GM23338 (cell line): ENCODE measurements around the gene COTL1. TPM values are rescaled to one million over a fixed set of nuclear protein-coding genes. Genes with fewer than 3 reads are reported as not detected.

ENCODE experiments used
- ATAC-seq: fragments of 200-7000 bp; cut with Tn5 transposase; 3 replicates; pipeline ENCODE4 v1.9.1; 2020
- DNase-seq: peaks from one replicate; pipeline ENCODE4 v3.0.0-alpha.2; 2015; ENCODE audit warnings: low spot score
- H2AFZ ChIP-seq: fragments of 200-600 bp; sonication (generic); 2 replicates; pipeline ENCODE4 v1.8.0; 2016; ENCODE audit warnings: antibody characterized with exemption, mild to moderate bottlenecking, moderate library complexity
- H3F3A ChIP-seq: fragments of 200-600 bp; sonication (generic); replicated peaks from 2 replicates; pipeline ENCODE4 v1.8.0; 2017; ENCODE audit warnings: antibody characterized with exemption, mixed run types, low read depth
- H3K27ac ChIP-seq: fragments of 200-600 bp; sonication (generic); 2 replicates; pipeline ENCODE4 v1.6.1; 2016; ENCODE audit warnings: low read depth
- H3K27me3 ChIP-seq: fragments of 200-600 bp; sonication (generic); 2 replicates; pipeline ENCODE4 v1.8.0; 2016; ENCODE audit warnings: mild to moderate bottlenecking, mixed run types, moderate library complexity; ENCODE audit not compliant: insufficient read depth
- H3K36me3 ChIP-seq: fragments of 200-600 bp; sonication (generic); 2 replicates; pipeline ENCODE4 v1.8.0; 2016; ENCODE audit warnings: mild to moderate bottlenecking; ENCODE audit not compliant: insufficient read depth
- H3K4me1 ChIP-seq: fragments of 200-600 bp; sonication (generic); 2 replicates; pipeline ENCODE4 v1.8.0; 2016; ENCODE audit warnings: mild to moderate bottlenecking, moderate library complexity; ENCODE audit not compliant: insufficient read depth
- H3K4me2 ChIP-seq: fragments of 200-600 bp; sonication (generic); 2 replicates; pipeline ENCODE4 v1.7.1; 2017; ENCODE audit warnings: mixed run types
- H3K4me3 ChIP-seq: fragments of 200-600 bp; sonication (generic); 2 replicates; pipeline ENCODE4 v1.6.1; 2016; ENCODE audit warnings: mixed run types
- H3K79me2 ChIP-seq: fragments of 200-600 bp; sonication (generic); replicated peaks from 2 replicates; pipeline ENCODE4 v1.8.0; 2017; ENCODE audit warnings: mild to moderate bottlenecking; ENCODE audit not compliant: insufficient read depth
- H3K9me2 ChIP-seq: fragments of 200-600 bp; sonication (generic); 2 replicates; pipeline ENCODE4 v1.8.0; 2017; ENCODE audit not compliant: insufficient read depth
- H4K20me1 ChIP-seq: fragments of 200-600 bp; sonication (generic); replicated peaks from 2 replicates; pipeline ENCODE4 v1.8.0; 2017; ENCODE audit warnings: mild to moderate bottlenecking; ENCODE audit not compliant: insufficient read depth
- H3K27ac Mint-ChIP-seq: 2 replicates; pipeline ENCODE4 v1.8.0; 2020; ENCODE audit warnings: inconsistent platforms, mild to moderate bottlenecking, moderate library complexity, mixed read lengths
- H3K27me3 Mint-ChIP-seq: 3 replicates; pipeline ENCODE4 v1.8.0; 2022; ENCODE audit warnings: low read depth, mild to moderate bottlenecking, moderate library complexity, mixed read lengths, inconsistent platforms; ENCODE audit not compliant: insufficient read depth, poor library complexity
- H3K36me3 Mint-ChIP-seq: 3 replicates; pipeline ENCODE4 v1.8.0; 2021; ENCODE audit warnings: low read depth, mild to moderate bottlenecking, inconsistent platforms, moderate library complexity, mixed read lengths
- H3K4me1 Mint-ChIP-seq: 3 replicates; pipeline ENCODE4 v1.8.0; 2020; ENCODE audit warnings: mild to moderate bottlenecking, inconsistent platforms, mixed read lengths
- H3K4me3 Mint-ChIP-seq: 3 replicates; pipeline ENCODE4 v1.8.0; 2021; ENCODE audit warnings: moderate library complexity, mild to moderate bottlenecking, inconsistent platforms, mixed read lengths
- H3K9me3 Mint-ChIP-seq: 3 replicates; pipeline ENCODE4 v1.8.0; 2020; ENCODE audit warnings: moderate library complexity, mild to moderate bottlenecking, inconsistent platforms, mixed read lengths
- CREB1 ChIP-seq: fragments of 250-450 bp; sonication (Bioruptor Pico); IDR thresholded peaks from 2 replicates; pipeline ENCODE4 v1.5.0; 2020; ENCODE audit warnings: low read depth, mild to moderate bottlenecking, moderate library complexity
- ETS1 ChIP-seq: IDR thresholded peaks from 2 replicates; pipeline ENCODE4 v1.6.1; 2016; ENCODE audit warnings: antibody characterized with exemption
- EZH2phosphoT487 ChIP-seq: fragments of 200-600 bp; sonication (generic); IDR thresholded peaks from one replicate; pipeline ENCODE4 v1.8.1; 2018; ENCODE audit warnings: antibody characterized with exemption; ENCODE audit not compliant: unreplicated experiment
- NANOG ChIP-seq: IDR thresholded peaks from 2 replicates; pipeline ENCODE4 v1.6.1; 2016; ENCODE audit warnings: antibody characterized with exemption, borderline replicate concordance
- POLR2AphosphoS5 ChIP-seq: IDR thresholded peaks from 2 replicates; pipeline ENCODE4 v1.6.1; 2016; ENCODE audit warnings: antibody characterized with exemption, low read depth
- REST ChIP-seq: IDR thresholded peaks from one replicate; pipeline ENCODE4 v1.6.1; 2018; ENCODE audit warnings: antibody characterized with exemption; ENCODE audit not compliant: unreplicated experiment
- STAT1 ChIP-seq: IDR thresholded peaks from one replicate; pipeline ENCODE4 v1.6.1; 2016; ENCODE audit warnings: antibody characterized with exemption; ENCODE audit not compliant: unreplicated experiment
- ZNF114 ChIP-seq: fragments of 250-450 bp; sonication (Bioruptor Pico); IDR thresholded peaks from 2 replicates; pipeline ENCODE4 v1.5.0; 2020; ENCODE audit warnings: mild to moderate bottlenecking, moderate library complexity
- ZNF462 ChIP-seq: fragments of 250-450 bp; sonication (Bioruptor Pico); IDR thresholded peaks from 2 replicates; pipeline ENCODE4 v1.5.0; 2020; ENCODE audit warnings: mild to moderate bottlenecking, moderate library complexity
- polyA plus RNA-seq: library from polyadenylated mRNA; unstranded; fragments of >200 nt; fragmentation: Nextera tagmentation; extraction: Ambion mirVana; gene quantifications from 2 replicates; pipeline ENCODE4 v1.2.1, GENCODE V29; 2016
- total RNA-seq: library from RNA; depleted of rRNA; stranded (reverse); fragments of >200 nt; shearing (Covaris generic); gene quantifications from 2 replicates; pipeline ENCODE4 v1.2.3, GENCODE V29; 2014

The COTL1 gene
- total and polyA plus RNA-seq, 2 experiments from 2014 or later = 117 to 166 TPM

GRCh38 chr16:84545114-84545737, 72.7 kb downstream of the COTL1 start:
- Histone ChIP-seq H3K4me1 (peaks cover 9% of the 10 kb centered on the region; the same call in 1 of the 2 replicates), H2AFZ (no peak overlapping the region), H4K20me1 (no peaks in the 10 kb centered on the region; the same call in 1 of the 2 replicates), H3K4me2 (no peak overlapping the region), H3K4me3 (no peak overlapping the region), H3K9me2 (no peaks in the 10 kb centered on the region), H3K36me3 (no peaks in the 10 kb centered on the region), H3F3A (0 out of 2 replicates have a peak, but pooled peaks cover 2% of the 10 kb centered on the region), H3K27me3 (no peaks in the 10 kb centered on the region), H3K79me2 (no peaks in the 10 kb centered on the region), H3K27ac (no peak overlapping the region)
- TF ChIP-seq NANOG (no peak), STAT1 (no peak)
- ATAC-seq (no peak), DNase-seq (no peak)
- Mint-ChIP-seq H3K27ac (no peak overlapping the region), H3K36me3 (no peaks in the 10 kb centered on the region), H3K4me3 (no peak overlapping the region), H3K27me3 (peaks cover 15% of the 10 kb centered on the region), H3K9me3 (no peaks in the 10 kb centered on the region), H3K4me1 (peaks cover 30% of the 10 kb centered on the region)

- H3K9me3 Mint-ChIP-seq = no peaks in the 10 kb centered on the region
- DNase-seq (no peak), ATAC-seq (no peak)
- H3K79me2 ChIP-seq = no peaks in the 10 kb centered on the region
- H3K9me2 ChIP-seq = no peaks in the 10 kb centered on the region
- H3F3A ChIP-seq = 0 out of 2 replicates have a peak, but pooled peaks cover under 1% of the 10 kb centered on the region
- peaks cover 6% of the 10 kb centered on the region; the same call in 1 of the 2 replicates for H3K4me1 ChIP-seq
- H3K4me3 Mint-ChIP-seq = no peak overlapping the region
- H4K20me1 ChIP-seq = no peaks in the 10 kb centered on the region; the same call in 1 of the 2 replicates
- no peaks in the 10 kb centered on the region for H3K36me3 ChIP-seq
- no peak overlapping the region for H3K4me2 ChIP-seq
- H2AFZ ChIP-seq = peak overlapping the region; percentile 63; the same call in 1 of the 2 replicates
- no peak overlapping the region for H3K4me3 ChIP-seq
- peaks cover 11% of the 10 kb centered on the region for H3K27me3 Mint-ChIP-seq
- no peaks in the 10 kb centered on the region for H3K27me3 ChIP-seq
- no peak overlapping the region for H3K27ac Mint-ChIP-seq
- H3K27ac ChIP-seq = no peak overlapping the region
- H3K36me3 Mint-ChIP-seq = no peaks in the 10 kb centered on the region
- H3K4me1 Mint-ChIP-seq = peaks cover 21% of the 10 kb centered on the region
- TF ChIP-seq POLR2AphosphoS5 = no peak
- no peak for TF ChIP-seq STAT1
- no peak for TF ChIP-seq NANOG
- TF ChIP-seq REST = no peak
- no peak for TF ChIP-seq ETS1
- TF ChIP-seq EZH2phosphoT487 = no peak
- TF ChIP-seq ZNF462 (CRISPR knock-in tag) = no peak
- no peak for TF ChIP-seq ZNF114
- no peak for TF ChIP-seq CREB1
Observed at GRCh38 chr16:84544031-84544773, 73.7 kb downstream of the COTL1 start.
